Ureter (tissue), 1 donor: ENCODE data around the gene TBX3. TPM values are rescaled to one million over a fixed set of nuclear protein-coding genes. Genes with fewer than 3 reads are reported as not detected.
"Not testable (repeated sequence)": the region's sequence is repeated elsewhere in the genome, so short reads cannot be mapped to it uniquely, and the experiment has no call there.

Source experiments
- DNase-seq: peaks from one replicate; pipeline ENCODE4 v3.0.0-alpha.2; 2020; ENCODE audit warnings: low spot score
- total RNA-seq: library from RNA; stranded (reverse); gene quantifications from one replicate; pipeline ENCODE4 v1.2.4, GENCODE V29; 2023
- donor health status: DM: yes; HTN: yes; CAD: no.

The TBX3 gene
- 251 TPM for total RNA-seq

- peak; percentile 97 for DNase-seq
Observed at GRCh38 chr12:114684098-114684869, at the start of gene TBX3. TSS of gene TBX3 (minus strand) at chr12:114684175. CDS start at chr12:114683200, 975 bp downstream.

GRCh38 chr12:114732426-114733030, 48.6 kb upstream of the TBX3 start:
- no peak for DNase-seq

- no peak for DNase-seq
Observed at GRCh38 chr12:114729731-114730130, 45.8 kb upstream of the TBX3 start.

DNA sequence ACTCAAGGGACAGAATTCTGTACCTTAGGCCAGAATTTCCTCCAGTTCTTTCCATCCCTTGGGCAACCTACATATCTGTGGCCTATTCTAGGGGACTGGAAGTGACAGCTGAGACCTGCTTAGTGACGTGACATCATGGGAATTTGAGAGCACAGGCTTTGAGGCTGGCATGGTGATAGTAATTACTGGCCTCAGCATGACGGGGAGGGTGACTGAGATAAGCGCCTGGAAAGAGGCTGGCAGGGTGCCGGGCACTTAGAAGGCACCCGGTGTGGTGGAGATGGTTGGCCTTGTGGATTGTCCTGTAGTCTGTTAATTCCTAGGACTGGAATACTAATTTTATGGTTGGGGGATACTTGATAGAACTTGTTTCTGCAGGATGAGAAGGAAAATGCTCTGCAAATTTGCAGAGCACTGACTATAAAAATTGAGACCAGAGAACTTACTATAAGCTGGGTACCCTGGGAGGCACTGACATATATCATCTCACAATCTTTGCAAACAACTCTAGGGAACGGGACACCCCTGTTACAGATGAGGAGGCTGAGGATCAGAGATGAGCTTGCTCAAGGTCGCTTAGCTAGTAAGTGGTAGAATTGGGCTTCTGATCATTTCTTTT, 42.2 kb upstream of the TBX3 start:
- DNase-seq, result no peak

DNA sequence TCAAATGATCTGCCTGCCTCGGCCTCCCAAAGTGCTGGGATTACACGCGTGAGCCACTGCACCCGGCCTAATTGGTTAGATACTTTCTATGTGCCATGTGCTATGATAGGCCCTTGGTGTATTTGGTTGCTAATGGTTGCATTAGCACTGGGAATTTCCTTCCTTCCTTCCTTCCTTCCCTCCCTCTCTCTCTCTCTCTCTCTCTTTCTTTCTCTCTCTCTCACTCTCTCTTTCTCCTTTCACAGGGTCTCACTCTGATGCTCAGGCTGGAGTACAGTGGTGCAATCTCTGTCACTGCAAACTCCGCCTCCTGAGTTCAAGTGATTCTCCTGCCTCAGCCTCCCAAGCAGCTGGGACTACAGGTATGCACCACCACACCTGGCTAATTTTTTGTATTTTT, 38.2 kb upstream of the TBX3 start:
- DNase-seq, result not testable (repeated sequence)

- no peak for DNase-seq
Observed at GRCh38 chr12:114721266-114721665, 37.3 kb upstream of the TBX3 start.

GRCh38 chr12:114713466-114714215, 29.7 kb upstream of the TBX3 start:
- no peak for DNase-seq

- DNase-seq, result no peak
Observed at GRCh38 chr12:114711689-114712152, 27.7 kb upstream of the TBX3 start.

DNA sequence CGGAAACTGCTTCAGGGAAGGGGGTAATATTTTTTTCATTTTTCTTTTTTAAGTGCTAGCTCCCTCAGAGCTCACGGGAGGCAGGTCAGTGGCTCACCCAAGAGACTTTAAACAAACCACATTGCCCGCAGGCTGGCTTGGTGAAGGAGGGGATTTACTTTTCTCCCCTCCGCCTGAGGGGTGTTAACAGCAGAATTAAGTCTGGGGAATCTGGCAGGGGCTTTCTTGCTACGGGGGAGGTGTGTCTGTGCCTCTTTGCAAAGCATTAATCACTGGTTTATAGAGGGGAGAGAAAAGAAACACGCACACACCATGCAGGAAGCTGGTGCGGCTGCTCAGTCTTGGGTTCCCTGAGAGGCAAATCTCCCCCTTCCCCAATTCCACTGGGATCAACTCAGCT, 26.2 kb upstream of the TBX3 start:
- no peak for DNase-seq

DNA sequence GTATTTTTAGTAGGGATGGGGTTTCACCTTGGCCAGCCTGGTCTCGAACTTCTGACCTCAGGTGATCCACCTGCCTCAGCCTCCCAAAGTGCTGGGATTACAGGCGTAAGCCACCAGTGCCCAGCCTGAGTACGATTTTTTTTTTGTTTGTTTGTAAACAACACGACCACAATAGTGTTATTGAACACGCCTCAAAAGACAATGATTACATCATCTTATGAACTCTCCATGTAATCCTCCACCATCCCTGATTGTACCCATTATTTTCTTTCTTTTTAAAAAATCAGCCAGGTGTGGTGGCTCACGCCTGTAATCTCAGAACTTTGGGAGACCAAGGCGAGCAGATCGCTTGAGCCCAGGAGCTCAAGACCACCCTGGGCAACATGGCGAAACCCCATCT, 25.1 kb upstream of the TBX3 start:
- no peak for DNase-seq

- not testable (repeated sequence) for DNase-seq
Observed at GRCh38 chr12:114708598-114708997, 24.6 kb upstream of the TBX3 start.

DNA sequence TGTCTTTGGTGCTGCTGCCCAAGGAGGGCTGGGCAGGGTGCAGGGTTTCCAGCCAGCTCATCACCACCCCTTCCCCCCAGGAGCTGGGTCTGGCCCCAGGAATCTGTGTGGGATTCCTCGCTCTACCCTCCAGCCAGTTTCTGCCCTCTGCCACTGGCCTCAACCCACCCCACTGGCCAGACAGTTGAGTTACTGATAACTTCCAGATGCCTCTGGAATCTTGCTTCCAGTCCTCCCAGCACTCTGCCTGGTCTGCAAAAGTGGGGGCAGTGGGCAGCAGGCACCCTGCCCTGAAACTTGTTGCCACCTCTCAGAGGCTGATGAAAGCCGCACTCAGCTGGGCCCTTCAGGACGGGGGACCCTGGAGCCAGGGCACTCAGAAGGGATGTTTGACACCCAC, 20.1 kb upstream of the TBX3 start:
- DNase-seq, result no peak

DNA sequence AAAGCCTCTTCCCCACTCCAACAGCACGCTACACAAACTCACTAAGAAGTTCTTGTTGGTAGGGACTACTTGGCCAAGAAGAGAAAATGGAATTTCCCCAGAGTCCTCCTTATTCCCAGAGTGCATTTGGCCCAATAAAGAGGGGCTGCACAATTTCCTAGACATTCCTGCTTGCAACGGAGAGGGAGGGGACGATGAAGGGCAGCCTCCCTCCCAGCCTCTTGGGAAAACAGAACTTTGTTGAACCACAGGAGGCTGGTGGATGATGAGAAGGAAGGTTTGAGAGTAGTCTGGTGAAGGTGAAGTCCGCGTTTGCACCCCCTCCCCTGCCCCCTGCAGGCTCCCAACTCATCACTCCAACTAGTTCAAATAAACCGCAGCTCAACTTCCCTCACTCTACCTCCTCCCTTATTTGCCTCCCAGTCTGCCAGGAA, 19.1 kb upstream of the TBX3 start:
- DNase-seq, result no peak

DNA sequence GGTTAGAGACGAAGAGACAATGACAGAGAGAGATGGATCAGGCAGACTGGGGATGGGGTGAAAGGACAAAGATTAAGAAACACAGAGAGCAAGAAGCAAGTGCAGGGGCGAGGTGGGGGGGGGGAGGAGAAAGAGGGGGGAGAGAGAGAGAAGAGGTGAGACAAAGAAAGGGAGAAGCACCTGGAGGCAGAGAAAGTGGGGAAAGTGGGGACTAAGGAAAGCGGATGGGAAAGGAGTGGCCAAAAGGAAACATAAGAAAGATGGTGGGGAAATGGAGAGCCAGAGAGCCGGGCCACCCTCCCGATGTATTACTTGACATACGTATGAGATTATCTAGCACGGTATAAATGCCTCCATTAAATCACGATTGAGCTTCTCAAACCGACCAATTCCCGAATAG, 18.5 kb upstream of the TBX3 start:
- DNase-seq, result no peak

- DNase-seq, result no peak
Observed at GRCh38 chr12:114701553-114701952, 17.6 kb upstream of the TBX3 start.

- DNase-seq, result no peak
Observed at GRCh38 chr12:114701104-114701414, 17.1 kb upstream of the TBX3 start.

DNA sequence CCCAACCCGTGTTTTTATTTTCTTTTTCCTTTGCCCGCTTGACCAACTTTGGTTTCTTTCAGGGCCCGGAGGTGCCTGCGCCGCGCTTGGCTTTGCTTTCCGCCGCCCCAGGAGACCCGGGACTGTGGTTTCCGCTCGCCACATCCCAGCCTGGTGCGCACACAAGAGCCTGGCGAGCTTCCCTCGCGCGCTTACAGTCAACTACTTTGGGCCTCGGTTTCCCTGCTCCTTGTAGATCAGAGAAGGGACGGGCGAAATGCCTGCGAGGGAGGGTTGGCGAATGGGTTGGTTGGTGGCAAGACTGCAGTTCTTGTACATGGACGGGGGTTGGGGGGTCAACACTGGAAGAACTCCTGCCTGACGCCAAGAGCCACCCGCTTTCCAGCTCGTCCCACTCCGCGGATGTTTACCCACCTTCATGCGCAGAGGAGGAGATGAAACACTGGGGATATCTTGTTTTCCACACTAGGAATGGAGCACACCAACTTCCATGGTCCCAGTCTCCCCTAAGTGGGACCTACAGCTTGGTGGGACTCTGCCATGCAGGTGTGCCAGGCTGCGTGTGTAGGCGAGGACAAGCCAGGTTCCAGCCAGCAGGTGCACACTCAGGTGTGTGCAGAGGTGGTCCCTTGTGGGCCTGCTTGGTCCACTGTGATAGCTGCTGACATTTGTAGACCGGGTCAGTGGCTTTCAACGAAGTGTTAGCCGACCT, 16.6 kb upstream of the TBX3 start:
- no peak for DNase-seq

GRCh38 chr12:114698566-114699163, 14.7 kb upstream of the TBX3 start:
- no peak for DNase-seq

DNA sequence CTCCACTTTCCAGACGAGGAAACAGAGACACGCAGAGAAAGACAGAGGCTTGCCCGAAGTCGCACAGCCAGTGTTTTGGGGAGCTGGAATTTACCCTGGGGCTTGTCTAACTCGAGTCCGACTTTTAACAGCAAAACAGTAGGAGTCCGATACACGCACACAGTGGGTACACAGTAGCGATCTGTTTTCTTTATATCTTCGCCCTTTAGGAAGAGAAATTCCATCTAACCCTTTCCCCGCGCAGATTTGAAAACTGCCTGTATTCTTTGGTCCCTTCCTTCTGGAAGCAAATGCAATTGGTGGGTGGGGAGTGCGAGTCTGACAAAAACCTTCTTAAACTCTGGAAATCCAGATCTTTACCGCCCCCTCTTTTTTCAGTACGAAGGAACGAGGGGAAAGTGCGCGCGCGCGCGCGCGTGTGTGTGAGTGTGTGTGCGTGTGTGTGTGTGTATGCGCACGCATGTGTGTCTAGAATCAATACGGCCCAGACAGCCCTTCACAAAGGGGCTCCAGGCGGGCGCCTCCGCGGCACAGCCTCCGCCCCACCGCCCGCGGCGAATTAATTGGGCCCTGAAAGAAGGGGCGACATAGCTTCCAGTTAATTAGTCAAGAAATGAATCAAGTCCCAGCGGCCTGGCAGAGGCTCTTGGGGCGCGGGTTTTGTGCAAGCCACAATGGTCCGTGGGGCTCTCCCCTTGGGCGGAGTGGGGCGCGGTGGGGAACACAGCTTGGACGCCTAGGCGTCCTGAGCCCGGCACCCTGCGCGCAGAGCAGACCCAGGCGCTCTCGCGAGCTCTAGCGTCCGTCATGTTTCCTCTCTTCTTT, 14.0 kb upstream of the TBX3 start:
- DNase-seq, result peak; percentile 58

DNA sequence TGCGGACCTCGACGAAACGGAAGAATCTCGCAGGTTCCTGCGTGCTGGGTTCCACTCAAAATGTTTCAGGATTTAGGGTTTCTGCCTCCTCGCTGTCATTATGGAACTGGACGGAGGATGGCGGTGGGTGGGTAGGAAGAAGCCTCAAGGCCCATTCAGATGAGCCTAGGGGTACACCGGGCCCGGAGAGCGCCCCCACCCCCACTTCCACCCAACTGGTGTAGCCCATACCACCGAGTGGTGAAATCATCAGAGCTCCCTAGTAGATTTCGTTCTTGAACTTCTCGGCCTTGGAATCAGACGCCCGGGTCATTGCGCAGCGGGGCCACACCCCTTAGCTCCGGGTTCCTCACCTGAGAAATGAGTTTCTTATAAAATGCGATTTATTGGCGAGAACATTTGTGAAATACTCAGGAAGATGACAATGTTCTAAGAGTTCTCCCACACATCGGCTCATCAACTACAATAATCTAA, 13.3 kb upstream of the TBX3 start:
- no peak for DNase-seq
